NCI-H2081 treated with DMSO at 0.1 percent for 48 hours (cell line): ENCODE results near the gene MS4A3.
"Not testable (repeated sequence)": the region's sequence is repeated elsewhere in the genome, so short reads cannot be mapped to it uniquely, and the experiment has no call there.

Experiments
- DNase-seq: peaks from one replicate; lab custom pipeline; 2025; lab: John Stamatoyannopoulos, UW

Gene MS4A3

GRCh38 chr11:60095477-60096120 is 39.1 kb downstream of the MS4A3 start:
- DNase-seq, result no peak

GRCh38 chr11:60097189-60097588 is 40.7 kb downstream of the MS4A3 start:
- no peak for DNase-seq

DNA sequence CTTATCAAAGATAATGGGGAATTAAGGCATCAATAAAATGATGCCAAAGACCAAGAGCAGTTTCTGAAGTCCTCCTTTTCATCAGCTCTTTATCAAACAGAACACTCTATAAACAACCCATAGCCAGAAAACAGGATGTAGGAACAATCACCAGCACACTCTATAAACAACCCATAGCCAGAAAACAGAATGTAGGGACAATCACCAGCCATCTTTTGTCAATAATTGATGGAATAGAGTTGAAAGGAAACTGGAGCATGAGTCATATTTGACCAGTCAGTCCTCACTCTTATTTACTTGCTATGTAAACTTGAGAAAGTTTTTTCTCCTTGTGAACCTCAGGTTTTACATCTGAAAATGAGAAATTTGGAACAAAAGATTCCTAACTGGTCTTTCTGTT is 42.0 kb downstream of the MS4A3 start:
- DNase-seq, result no peak

- DNase-seq, result no peak
Measured at GRCh38 chr11:60100516-60100915, 44.1 kb downstream of the MS4A3 start.

DNA sequence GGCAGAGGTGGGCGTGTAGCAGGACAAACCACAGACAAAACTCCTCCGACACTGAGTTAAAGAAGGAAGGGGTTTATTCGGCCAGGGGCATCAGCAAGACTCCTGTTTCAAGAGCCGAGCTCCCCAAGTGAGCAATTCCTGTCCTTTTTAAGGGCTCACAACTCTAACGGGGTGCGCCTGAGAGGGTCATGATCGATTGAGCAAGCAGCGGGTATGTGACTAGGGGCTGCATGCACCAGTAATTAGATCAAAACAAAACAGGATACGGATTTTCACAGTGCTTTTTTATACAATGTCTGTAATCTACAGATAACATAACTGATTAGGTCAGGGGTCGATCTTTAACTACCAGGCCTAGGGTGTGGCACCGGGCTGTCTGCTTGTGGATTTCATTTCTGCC is 44.9 kb downstream of the MS4A3 start:
- not testable (repeated sequence) for DNase-seq

- not testable (repeated sequence) for DNase-seq
Measured at GRCh38 chr11:60104471-60105115, 48.1 kb downstream of the MS4A3 start.

- DNase-seq, result not testable (repeated sequence)
Measured at GRCh38 chr11:60108631-60109030, 52.2 kb downstream of the MS4A3 start.

DNA sequence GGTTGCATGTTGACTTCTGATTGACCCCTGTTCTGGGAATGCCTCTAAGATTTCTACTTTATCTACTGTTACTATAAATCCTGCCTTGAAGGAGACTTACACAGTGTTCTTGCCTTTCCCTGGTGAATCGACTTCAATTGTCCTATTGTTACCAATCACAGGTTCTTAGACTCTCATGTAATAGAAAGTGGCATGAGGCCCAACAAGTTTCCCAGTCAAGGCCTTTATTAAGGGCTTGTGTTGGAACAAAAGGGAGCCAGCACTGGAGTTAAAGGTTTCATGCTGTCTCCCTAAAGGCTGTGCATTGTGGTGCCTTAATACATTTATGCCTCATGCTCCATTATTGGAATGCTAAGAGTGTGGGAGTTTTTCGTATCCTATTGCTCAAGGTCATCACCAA is 55.3 kb downstream of the MS4A3 start:
- DNase-seq, result no peak

GRCh38 chr11:60116996-60117790 is 60.7 kb downstream of the MS4A3 start:
- DNase-seq, result no peak

DNA sequence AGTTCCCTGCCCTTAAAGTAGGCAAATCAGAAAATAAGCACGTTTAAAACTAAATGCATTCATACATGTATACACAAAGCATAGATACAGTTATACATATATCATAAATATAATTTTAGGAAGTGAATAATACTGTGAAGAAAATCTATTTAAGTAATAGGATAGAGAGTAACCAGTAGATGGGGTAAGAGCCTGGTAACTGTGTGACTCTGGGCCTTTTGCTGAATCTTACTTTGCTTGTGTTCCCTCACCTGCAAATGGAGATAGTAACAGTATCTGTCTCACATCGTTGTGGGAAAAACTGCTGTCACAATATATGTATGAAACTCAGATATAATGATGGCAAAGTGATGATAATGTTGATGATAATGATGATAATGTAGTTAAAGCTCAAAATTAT is 61.9 kb downstream of the MS4A3 start:
- DNase-seq, result no peak

DNA sequence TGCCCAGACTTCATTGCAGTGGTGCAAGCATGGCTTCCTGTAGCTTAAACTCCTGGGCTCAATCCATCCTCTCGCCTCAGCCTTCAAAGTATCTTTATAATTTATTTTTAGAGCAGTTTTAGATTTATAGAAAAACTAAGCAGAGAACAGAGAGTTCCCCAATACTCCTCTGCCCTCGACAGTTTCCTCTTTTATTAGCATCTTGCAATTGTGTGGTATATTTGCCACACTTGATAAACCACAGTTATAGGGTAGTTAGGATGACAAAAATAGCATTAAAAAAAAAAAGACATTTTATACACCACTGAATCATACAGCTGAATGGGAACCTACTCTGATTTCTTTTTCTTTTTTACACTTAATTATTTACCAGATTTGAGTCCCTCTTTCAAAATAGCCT is 63.2 kb downstream of the MS4A3 start:
- no peak for DNase-seq
